ENCODE data around the gene CGN. TPM values are rescaled to one million over a fixed set of nuclear protein-coding genes. Genes with fewer than 3 reads are reported as not detected.

The CGN gene
- total and polyA plus RNA-seq, 5 donors from 2014 or later: 0.37 to 1.2 (median 0.37) TPM; not detected in 2

DNA sequence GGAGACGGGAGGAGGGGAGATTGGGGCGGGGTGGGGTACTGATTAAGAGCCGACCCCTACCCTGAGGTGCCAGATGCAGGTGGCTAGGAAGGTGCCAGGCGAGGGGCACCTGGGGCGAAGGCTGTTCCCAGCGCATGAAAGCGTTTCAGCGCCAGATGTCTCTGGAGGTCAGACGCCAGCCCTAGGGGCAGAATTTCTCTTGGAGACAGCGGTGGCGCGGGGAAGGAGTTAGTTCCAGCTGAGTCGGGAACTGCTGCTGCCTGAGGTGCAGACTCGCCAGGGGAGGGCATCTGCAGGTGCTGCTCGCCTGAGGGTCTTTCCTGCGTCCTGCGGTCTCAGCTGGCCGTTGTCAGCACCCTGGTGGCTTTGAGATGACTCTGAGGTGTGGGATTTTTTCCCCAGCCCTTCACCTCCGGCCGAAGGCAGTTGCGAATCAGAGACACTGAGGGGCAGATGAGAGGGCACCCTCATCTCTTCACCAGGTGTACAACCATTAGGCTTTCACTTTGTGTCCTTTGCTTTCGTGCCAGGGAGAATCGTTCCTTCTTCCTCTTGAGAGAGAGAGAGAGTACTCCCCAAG, 539 bp downstream of the CGN start:
- H3K27me3 Mint-ChIP-seq: no peaks in the 10 kb centered on the region
- H3K4me1 Mint-ChIP-seq: peaks cover 8 to 34% (median 14%) of the 10 kb centered on the region in 4 donors
- no peaks in the 10 kb centered on the region for H3K9me3 Mint-ChIP-seq
- ATAC-seq (ENCODE audit: low read depth in 2 of 2) (peak; percentile 3 to 4), DNase-seq (peak; percentile 12 to 29 (median 25))
- no peaks in the 10 kb centered on the region for H3K36me3 Mint-ChIP-seq
- H3K4me3 Mint-ChIP-seq: peak overlapping the region; percentile 95 to 98 (median 98)
- H3K9me3 ChIP-seq (ENCODE audit: control insufficient read depth in 2 of 2, low read length in 2 of 2): no peaks in the 10 kb centered on the region
- no peak overlapping the region for H3K27ac ChIP-seq (ENCODE audit: insufficient read depth, low read length, poor library complexity, severe bottlenecking)
- peak overlapping the region; percentile 86 for H3K4me3 ChIP-seq (ENCODE audit: low read depth, low read length)
- peaks cover 35% of the 10 kb centered on the region for H3K4me1 ChIP-seq (ENCODE audit: control insufficient read depth, insufficient read depth, low read length, poor library complexity, severe bottlenecking)
- H3K27me3 ChIP-seq (ENCODE audit: control insufficient read depth, insufficient read depth, low read length): no peaks in the 10 kb centered on the region
- no peaks in the 10 kb centered on the region for H3K36me3 ChIP-seq (ENCODE audit: control insufficient read depth, insufficient read depth, low read length)
- H3K27ac Mint-ChIP-seq: peak overlapping the region; percentile 9 to 71 (median 58)

DNA sequence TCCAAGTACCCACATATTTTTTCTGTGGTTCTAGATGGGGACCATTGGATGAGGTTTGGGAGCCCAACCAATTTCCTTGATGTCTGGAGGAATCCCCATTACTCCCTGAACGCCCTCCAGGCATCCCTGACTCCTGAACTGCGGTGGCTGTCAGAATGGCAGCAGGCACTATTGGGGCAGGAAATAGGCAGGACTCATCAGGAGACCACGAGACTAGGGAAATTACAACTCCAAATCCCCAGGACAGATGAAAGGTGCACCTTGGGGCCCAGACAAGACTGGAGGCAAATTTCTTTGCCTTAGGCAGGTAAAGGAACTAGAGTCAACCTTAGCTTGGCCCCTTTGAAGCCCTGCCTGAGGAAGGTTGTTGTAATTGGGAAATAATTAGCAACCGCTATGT, 1.1 kb downstream of the CGN start:
- no peak for ATAC-seq (ENCODE audit: low read depth in 2 of 2)
- Mint-ChIP-seq H3K27me3 (no peaks in the 10 kb centered on the region), H3K9me3 (no peaks in the 10 kb centered on the region), H3K4me3 (peak overlapping the region; percentile 95 to 98 (median 98)), H3K36me3 (no peaks in the 10 kb centered on the region), H3K27ac (no peak overlapping the region), H3K4me1 (peaks cover 8 to 34% (median 14%) of the 10 kb centered on the region in 4 donors)
- no peak for DNase-seq
- peak overlapping the region; percentile 86 for H3K4me3 ChIP-seq (ENCODE audit: low read depth, low read length)
- H3K27me3 ChIP-seq (ENCODE audit: control insufficient read depth, insufficient read depth, low read length): no peaks in the 10 kb centered on the region
- H3K36me3 ChIP-seq (ENCODE audit: control insufficient read depth, insufficient read depth, low read length): no peaks in the 10 kb centered on the region
- peaks cover 35% of the 10 kb centered on the region for H3K4me1 ChIP-seq (ENCODE audit: control insufficient read depth, insufficient read depth, low read length, poor library complexity, severe bottlenecking)
- no peaks in the 10 kb centered on the region for H3K9me3 ChIP-seq (ENCODE audit: control insufficient read depth in 2 of 2, low read length in 2 of 2)
- no peak overlapping the region for H3K27ac ChIP-seq (ENCODE audit: insufficient read depth, low read length, poor library complexity, severe bottlenecking)

GRCh38 chr1:151512801-151513625, 1.8 kb downstream of the CGN start:
- no peak overlapping the region for H3K27ac ChIP-seq (ENCODE audit: insufficient read depth, low read length, poor library complexity, severe bottlenecking)
- H3K9me3 ChIP-seq (ENCODE audit: control insufficient read depth in 2 of 2, low read length in 2 of 2): no peaks in the 10 kb centered on the region
- H3K4me3 ChIP-seq (ENCODE audit: low read depth, low read length): peak overlapping the region; percentile 86
- Mint-ChIP-seq H3K9me3 (no peaks in the 10 kb centered on the region), H3K36me3 (no peaks in the 10 kb centered on the region), H3K4me3 (peak overlapping the region; percentile 68 to 97 (median 80)), H3K4me1 (peaks cover 8 to 34% (median 14%) of the 10 kb centered on the region in 4 donors), H3K27me3 (no peaks in the 10 kb centered on the region), H3K27ac (peak overlapping the region in 2 of 3 donors; percentile 42 to 62)
- no peak for DNase-seq
- peaks cover 35% of the 10 kb centered on the region for H3K4me1 ChIP-seq (ENCODE audit: control insufficient read depth, insufficient read depth, low read length, poor library complexity, severe bottlenecking)
- H3K36me3 ChIP-seq (ENCODE audit: control insufficient read depth, insufficient read depth, low read length): no peaks in the 10 kb centered on the region
- no peak for ATAC-seq (ENCODE audit: low read depth in 2 of 2)
- H3K27me3 ChIP-seq (ENCODE audit: control insufficient read depth, insufficient read depth, low read length): no peaks in the 10 kb centered on the region

DNA sequence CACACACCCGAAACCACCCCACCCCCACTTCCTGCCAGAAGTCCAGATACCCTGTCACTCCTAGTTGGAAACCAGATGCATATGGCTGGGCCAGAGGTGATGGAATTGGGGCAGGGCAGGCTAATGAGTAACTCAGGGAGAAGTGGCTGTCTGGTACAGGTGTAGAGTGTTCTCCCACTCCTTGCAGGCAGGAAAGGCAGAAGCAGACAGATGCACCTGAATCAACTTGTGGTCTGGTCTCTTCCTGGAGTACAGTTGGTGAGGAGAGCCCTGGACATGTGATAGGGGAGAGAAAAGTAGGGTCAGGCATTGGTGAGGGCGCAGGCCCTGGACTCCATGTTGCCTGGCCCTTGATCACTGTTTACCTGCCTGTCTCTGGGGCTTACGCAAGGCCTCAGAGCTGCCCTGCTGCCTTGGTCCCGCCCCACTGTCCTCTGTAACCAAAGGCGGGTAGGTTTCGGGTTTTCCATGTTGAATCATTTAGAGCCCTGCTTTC, 2.5 kb downstream of the CGN start:
- H3K4me3 ChIP-seq (ENCODE audit: low read depth, low read length): no peak overlapping the region
- peaks cover 35% of the 10 kb centered on the region for H3K4me1 ChIP-seq (ENCODE audit: control insufficient read depth, insufficient read depth, low read length, poor library complexity, severe bottlenecking)
- H3K27ac ChIP-seq (ENCODE audit: insufficient read depth, low read length, poor library complexity, severe bottlenecking): no peak overlapping the region
- H3K36me3 ChIP-seq (ENCODE audit: control insufficient read depth, insufficient read depth, low read length): no peaks in the 10 kb centered on the region
- Mint-ChIP-seq H3K4me3 (peak overlapping the region; percentile 68 to 97 (median 80)), H3K4me1 (peaks cover 8 to 34% (median 14%) of the 10 kb centered on the region in 4 donors), H3K27me3 (no peaks in the 10 kb centered on the region), H3K36me3 (no peaks in the 10 kb centered on the region), H3K9me3 (no peaks in the 10 kb centered on the region), H3K27ac (peak overlapping the region in 2 of 3 donors; percentile 42 to 62)
- H3K27me3 ChIP-seq (ENCODE audit: control insufficient read depth, insufficient read depth, low read length): no peaks in the 10 kb centered on the region
- no peaks in the 10 kb centered on the region for H3K9me3 ChIP-seq (ENCODE audit: control insufficient read depth in 2 of 2, low read length in 2 of 2)
- DNase-seq: peak in 1 of 3 donors; percentile 15
- no peak for ATAC-seq (ENCODE audit: low read depth in 2 of 2)

- Histone ChIP-seq H3K9me3 (ENCODE audit: control insufficient read depth in 2 of 2, low read length in 2 of 2) (no peaks in the 10 kb centered on the region), H3K4me1 (ENCODE audit: control insufficient read depth, insufficient read depth, low read length, poor library complexity, severe bottlenecking) (peaks cover 35% of the 10 kb centered on the region), H3K4me3 (ENCODE audit: low read depth, low read length) (no peak overlapping the region), H3K27ac (ENCODE audit: insufficient read depth, low read length, poor library complexity, severe bottlenecking) (no peak overlapping the region), H3K27me3 (ENCODE audit: control insufficient read depth, insufficient read depth, low read length) (no peaks in the 10 kb centered on the region), H3K36me3 (ENCODE audit: control insufficient read depth, insufficient read depth, low read length) (no peaks in the 10 kb centered on the region)
- H3K27ac Mint-ChIP-seq: peak overlapping the region in 1 of 3 donors; percentile 62
- peaks cover 8 to 34% (median 14%) of the 10 kb centered on the region in 4 donors for H3K4me1 Mint-ChIP-seq
- H3K36me3 Mint-ChIP-seq: no peaks in the 10 kb centered on the region
- ATAC-seq (ENCODE audit: low read depth in 2 of 2) (no peak), DNase-seq (no peak)
- peak overlapping the region in 2 of 4 donors; percentile 54 to 82 for H3K4me3 Mint-ChIP-seq
- no peaks in the 10 kb centered on the region for H3K27me3 Mint-ChIP-seq
- no peaks in the 10 kb centered on the region for H3K9me3 Mint-ChIP-seq
Observed at GRCh38 chr1:151514366-151514765, 3.2 kb downstream of the CGN start.

GRCh38 chr1:151515265-151515664, 4.1 kb downstream of the CGN start:
- Mint-ChIP-seq H3K27me3 (no peaks in the 10 kb centered on the region), H3K27ac (no peak overlapping the region), H3K9me3 (no peaks in the 10 kb centered on the region), H3K36me3 (peaks cover 2% of the 10 kb centered on the region), H3K4me1 (peaks cover 5 to 32% (median 15%) of the 10 kb centered on the region in 4 donors), H3K4me3 (peak overlapping the region in 1 of 4 donors; percentile 82)
- Histone ChIP-seq H3K9me3 (ENCODE audit: control insufficient read depth in 2 of 2, low read length in 2 of 2) (no peaks in the 10 kb centered on the region), H3K4me1 (ENCODE audit: control insufficient read depth, insufficient read depth, low read length, poor library complexity, severe bottlenecking) (peaks cover 34% of the 10 kb centered on the region), H3K4me3 (ENCODE audit: low read depth, low read length) (no peak overlapping the region), H3K27ac (ENCODE audit: insufficient read depth, low read length, poor library complexity, severe bottlenecking) (no peak overlapping the region), H3K27me3 (ENCODE audit: control insufficient read depth, insufficient read depth, low read length) (no peaks in the 10 kb centered on the region), H3K36me3 (ENCODE audit: control insufficient read depth, insufficient read depth, low read length) (no peaks in the 10 kb centered on the region)
- DNase-seq (no peak), ATAC-seq (ENCODE audit: low read depth in 2 of 2) (no peak)

DNA sequence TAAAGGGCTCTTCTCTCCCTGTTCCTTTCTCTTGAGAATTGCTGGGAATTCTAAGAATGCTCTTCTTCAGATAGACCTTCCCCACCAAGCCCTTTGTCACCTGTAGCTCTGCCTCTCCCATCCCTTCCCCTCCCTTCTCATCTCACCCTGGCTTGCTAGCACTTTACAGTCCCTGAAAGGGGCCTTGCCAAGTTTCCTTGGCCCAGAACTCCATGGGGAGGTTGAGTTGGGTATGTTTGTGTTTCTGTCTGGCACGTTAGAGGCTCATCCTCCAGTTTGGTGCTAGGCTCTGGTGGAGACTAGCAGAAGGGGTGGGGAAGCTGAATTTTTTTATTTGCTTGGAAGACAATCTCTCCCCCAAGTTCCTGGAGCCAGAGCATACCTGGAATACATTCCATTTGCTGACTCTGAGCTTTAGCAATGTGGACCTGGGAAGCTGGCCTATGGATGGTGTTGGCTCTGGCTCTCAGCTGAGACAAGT, 4.9 kb downstream of the CGN start:
- Mint-ChIP-seq H3K27ac (no peak overlapping the region), H3K36me3 (peaks cover 4% of the 10 kb centered on the region), H3K27me3 (no peaks in the 10 kb centered on the region), H3K4me3 (no peak overlapping the region), H3K9me3 (no peaks in the 10 kb centered on the region), H3K4me1 (peaks cover 0 to 26% (median 14%) of the 10 kb centered on the region in 4 donors)
- Histone ChIP-seq H3K4me1 (ENCODE audit: control insufficient read depth, insufficient read depth, low read length, poor library complexity, severe bottlenecking) (peaks cover 26% of the 10 kb centered on the region), H3K27ac (ENCODE audit: insufficient read depth, low read length, poor library complexity, severe bottlenecking) (no peak overlapping the region), H3K9me3 (ENCODE audit: control insufficient read depth in 2 of 2, low read length in 2 of 2) (no peaks in the 10 kb centered on the region), H3K27me3 (ENCODE audit: control insufficient read depth, insufficient read depth, low read length) (no peaks in the 10 kb centered on the region), H3K4me3 (ENCODE audit: low read depth, low read length) (no peak overlapping the region), H3K36me3 (ENCODE audit: control insufficient read depth, insufficient read depth, low read length) (no peaks in the 10 kb centered on the region)
- no peak for DNase-seq
- no peak for ATAC-seq (ENCODE audit: low read depth in 2 of 2)

Data from CD4-positive, CD25-positive, alpha-beta regulatory T cell (primary cell).